ENCODE data around the gene AHSG. TPM values are rescaled to one million over a fixed set of nuclear protein-coding genes. Genes with fewer than 3 reads are reported as not detected.

The AHSG gene
- total RNA-seq, 2 experiments from 2014 or later: not detected

DNA sequence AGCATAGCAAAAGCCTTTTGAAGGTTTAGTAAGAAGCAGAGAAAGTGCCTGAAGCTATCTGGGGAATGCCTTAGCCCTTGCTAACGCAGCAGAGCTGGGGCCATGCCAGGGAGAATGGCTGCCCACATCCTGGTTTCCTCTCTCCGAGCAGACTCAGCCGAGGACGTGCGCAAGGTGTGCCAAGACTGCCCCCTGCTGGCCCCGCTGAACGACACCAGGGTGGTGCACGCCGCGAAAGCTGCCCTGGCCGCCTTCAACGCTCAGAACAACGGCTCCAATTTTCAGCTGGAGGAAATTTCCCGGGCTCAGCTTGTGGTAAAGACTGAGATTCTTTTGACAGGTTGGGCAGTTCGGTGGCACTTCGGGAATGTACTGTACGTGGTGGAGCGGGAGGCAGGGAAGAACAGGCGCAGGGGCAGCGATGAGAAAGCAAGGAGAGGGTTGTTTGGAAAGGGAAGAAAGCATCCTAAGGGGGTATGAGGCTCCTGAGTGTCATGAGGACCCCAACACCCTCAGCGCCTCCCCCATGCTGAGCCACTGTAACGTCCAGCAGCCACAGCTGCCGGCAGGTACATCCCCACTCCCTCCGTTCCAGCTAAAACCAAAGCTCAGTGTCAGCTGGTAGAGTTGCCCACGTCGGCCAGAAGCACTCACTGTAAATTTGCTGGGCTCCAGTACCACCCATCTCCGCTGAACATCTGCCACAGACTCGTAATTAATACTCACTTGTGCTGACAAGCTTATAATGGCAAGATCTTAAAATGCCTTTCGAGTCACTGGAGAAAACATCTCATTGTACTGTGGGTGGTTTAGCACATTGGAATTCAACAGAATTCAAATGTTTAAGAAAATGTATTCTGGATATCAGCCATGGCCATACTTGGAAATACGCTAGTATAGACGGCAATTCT lies 4.4 kb downstream of the AHSG start:
- Mint-ChIP-seq H3K9me3 (no peaks in the 10 kb centered on the region), H3K27me3 (peaks cover 30% of the 10 kb centered on the region), H3K36me3 (ENCODE audit: low read depth) (no peaks in the 10 kb centered on the region), H3K27ac (peak overlapping the region; percentile 30), H3K4me3 (peak overlapping the region; percentile 46), H3K4me1 (ENCODE audit: low read depth) (peaks cover 19% of the 10 kb centered on the region)
- peak; percentile 94 for TF ChIP-seq CTCF (IDR thresholded peaks at IDR 0.05)
- no peaks in the 10 kb centered on the region for H3K36me3 ChIP-seq (ENCODE audit: insufficient read depth, low read length)
- DNase-seq: peak; percentile 72 to 95 (median 84)
- peaks cover 19% of the 10 kb centered on the region for H3K4me1 ChIP-seq (ENCODE audit: insufficient read depth, low read length)
- peaks cover 0 to 5% of the 10 kb centered on the region in 2 experiments for H3K9me3 ChIP-seq (ENCODE audit: control insufficient read depth in 1 of 2, insufficient read depth in 1 of 2, low read length in 2 of 2)
- ChIA-PET CTCF (interaction anchor here (0.6 to 4.7 kb wide), 37 partner anchors 9 to 986 kb away, joined by 3 to 49 read pairs (median 5); partner anchors contain the start of genes DNAJB11, EIF4A2 and TBCCD1), POLR2A (interaction anchor here (0.6 to 2.2 kb wide), 16 partner anchors 15 to 1031 kb away, joined by 3 to 23 read pairs (median 4); partner anchors contain the start of genes DNAJB11, EIF4A2, SENP2 and TBCCD1)
- ATAC-seq (ENCODE audit: poor library complexity): peak; percentile 97
- H3K27ac ChIP-seq (ENCODE audit: low read depth in 1 of 2, low read length in 2 of 2): no peak overlapping the region
- peaks cover 0 to 9% of the 10 kb centered on the region in 2 experiments for H3K27me3 ChIP-seq (ENCODE audit: control insufficient read depth in 1 of 2, insufficient read depth in 2 of 2, low read length in 2 of 2)
- intact Hi-C loops (cut with DNase I, micrococcal nuclease): loop anchor here (2.0 to 5.0 kb wide), 4 partner anchors 50 to 634 kb away; partner anchors contain the start of genes CRYGS (in 1 of the 2) and TBCCD1 (in 1 of the 2)
- peak overlapping the region; percentile 19 for H3K4me3 ChIP-seq (ENCODE audit: low read length)

DNA sequence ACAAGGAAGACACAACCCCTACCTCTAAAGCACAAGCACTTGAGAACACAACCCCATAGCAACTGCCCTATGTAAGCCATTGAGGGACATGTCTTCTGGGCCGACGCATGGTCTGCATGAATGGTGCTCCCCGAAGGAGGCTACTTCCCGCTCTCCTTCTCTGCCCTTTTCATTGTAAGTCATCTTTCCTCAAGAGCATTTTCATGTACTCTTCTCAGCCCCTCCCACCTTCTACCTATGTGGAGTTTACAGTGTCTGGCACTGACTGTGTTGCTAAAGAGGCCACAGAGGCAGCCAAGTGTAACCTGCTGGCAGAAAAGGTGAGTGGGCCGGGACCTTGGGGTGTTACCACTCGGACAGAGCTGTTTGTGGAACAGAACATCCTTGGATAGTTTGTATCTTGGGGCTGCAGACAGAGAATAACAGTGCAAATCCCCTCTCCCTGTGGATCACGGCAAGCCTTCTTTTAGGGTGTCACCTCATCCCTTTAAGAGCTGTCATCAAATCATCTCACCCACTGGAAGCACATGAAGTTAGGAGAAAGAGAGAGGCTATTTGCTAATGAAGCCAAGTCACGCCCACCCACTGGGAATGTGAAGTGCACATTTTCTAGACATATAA lies 5.6 kb downstream of the AHSG start:
- ChIA-PET CTCF (no interaction called here), POLR2A (interaction anchor here (1.4 to 2.2 kb wide), 2 partner anchors 28 to 165 kb away, joined by 4 to 23 read pairs; partner anchors contain the start of gene EIF4A2)
- Mint-ChIP-seq H3K36me3 (ENCODE audit: low read depth) (no peaks in the 10 kb centered on the region), H3K4me1 (ENCODE audit: low read depth) (peaks cover 19% of the 10 kb centered on the region), H3K27ac (no peak overlapping the region), H3K9me3 (no peaks in the 10 kb centered on the region), H3K4me3 (no peak overlapping the region), H3K27me3 (peaks cover 39% of the 10 kb centered on the region)
- Histone ChIP-seq H3K4me3 (ENCODE audit: low read length) (no peak overlapping the region), H3K9me3 (ENCODE audit: control insufficient read depth in 1 of 2, insufficient read depth in 1 of 2, low read length in 2 of 2) (peaks cover 0 to 5% of the 10 kb centered on the region in 2 experiments), H3K4me1 (ENCODE audit: insufficient read depth, low read length) (peaks cover 19% of the 10 kb centered on the region), H3K27me3 (ENCODE audit: control insufficient read depth in 1 of 2, insufficient read depth in 2 of 2, low read length in 2 of 2) (peaks cover 0 to 9% of the 10 kb centered on the region in 2 experiments), H3K36me3 (ENCODE audit: insufficient read depth, low read length) (no peaks in the 10 kb centered on the region), H3K27ac (ENCODE audit: low read depth in 1 of 2, low read length in 2 of 2) (no peak overlapping the region)
- intact Hi-C loops (cut with DNase I, micrococcal nuclease): loop anchor here in 1 of 2 experiments (2.0 to 5.0 kb wide), 3 partner anchors 76 to 549 kb away; partner anchors contain the start of gene CRYGS
- ATAC-seq (ENCODE audit: poor library complexity) (no peak), DNase-seq (no peak)
- no peak for TF ChIP-seq CTCF (IDR thresholded peaks at IDR 0.05)

DNA sequence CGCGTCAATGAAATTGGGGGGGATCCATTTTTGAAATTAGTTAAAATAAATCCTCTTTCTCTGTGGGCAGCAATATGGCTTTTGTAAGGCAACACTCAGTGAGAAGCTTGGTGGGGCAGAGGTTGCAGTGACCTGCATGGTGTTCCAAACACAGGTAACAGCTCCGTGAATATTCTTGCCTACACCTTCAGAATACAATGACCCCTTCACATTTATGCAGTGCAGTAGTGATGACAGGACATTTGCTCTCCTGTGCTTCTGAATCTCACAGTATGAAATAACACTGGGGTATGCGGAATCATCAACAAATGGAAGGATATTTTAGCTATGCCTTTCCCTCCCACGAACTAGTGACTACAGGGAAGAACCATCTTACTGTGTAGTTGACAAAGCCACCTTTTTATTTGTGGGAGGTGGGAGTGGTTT lies 6.9 kb downstream of the AHSG start:
- Histone ChIP-seq H3K36me3 (ENCODE audit: insufficient read depth, low read length) (no peaks in the 10 kb centered on the region), H3K4me1 (ENCODE audit: insufficient read depth, low read length) (peaks cover 12% of the 10 kb centered on the region), H3K27me3 (ENCODE audit: control insufficient read depth in 1 of 2, insufficient read depth in 2 of 2, low read length in 2 of 2) (peaks cover 0 to 9% of the 10 kb centered on the region in 2 experiments), H3K9me3 (ENCODE audit: control insufficient read depth in 1 of 2, insufficient read depth in 1 of 2, low read length in 2 of 2) (peaks cover 0 to 5% of the 10 kb centered on the region in 2 experiments), H3K27ac (ENCODE audit: low read depth in 1 of 2, low read length in 2 of 2) (no peak overlapping the region), H3K4me3 (ENCODE audit: low read length) (no peak overlapping the region)
- Mint-ChIP-seq H3K4me1 (ENCODE audit: low read depth) (peaks cover 12% of the 10 kb centered on the region), H3K27ac (no peak overlapping the region), H3K36me3 (ENCODE audit: low read depth) (no peaks in the 10 kb centered on the region), H3K4me3 (no peak overlapping the region), H3K27me3 (peaks cover 38% of the 10 kb centered on the region), H3K9me3 (no peaks in the 10 kb centered on the region)
- no peak for ATAC-seq (ENCODE audit: poor library complexity)
- ChIA-PET POLR2A (no interaction called here), CTCF (no interaction called here)
- intact Hi-C loops (cut with DNase I, micrococcal nuclease): loop anchor here in 1 of 2 experiments (2.0 to 5.0 kb wide), 3 partner anchors 77 to 548 kb away; partner anchors contain the start of gene CRYGS
- TF ChIP-seq CTCF (IDR thresholded peaks at IDR 0.05): no peak
- no peak for DNase-seq

Data from CD4-positive, alpha-beta T cell (primary cell).